K562 (cell line): ENCODE data around the gene SBDS.

Experiments
- CTCF ChIP-seq, 3 experiments: IDR thresholded peaks in 2 of 3; conservative IDR thresholded peaks in 1 of 3; 2 replicates each; pipeline ENCODE4 v1.5.1; 2011 to 2012; ENCODE audit warnings: low read length in 3 of 3, mild to moderate bottlenecking in 3 of 3, control low read depth in 2 of 3, improper control_type of control experiment in 1 of 3, inconsistent platforms in 1 of 3, low read depth in 1 of 3, mixed read lengths in 1 of 3, moderate library complexity in 1 of 3; ENCODE audit not compliant: insufficient read depth in 2 of 3
- FOXA1 ChIP-seq: fragments of 450-650 bp; IDR thresholded peaks from 2 replicates; pipeline ENCODE4 v1.6.1; 2016; ENCODE audit warnings: mild to moderate bottlenecking, borderline replicate concordance
- HNRNPL ChIP-seq: fragments of 200-400 bp; formaldehyde crosslinking; IDR thresholded peaks from 2 replicates; pipeline ENCODE4 v1.6.1; 2017; ENCODE audit warnings: low read depth, mild to moderate bottlenecking, low read length
- JUN ChIP-seq, 2 experiments: sonication (generic) in 1 of 2; formaldehyde crosslinking in 1 of 2; IDR thresholded peaks; 2 replicates each; pipeline versions ENCODE4 v1.6.1 to v1.8.0; 2012 to 2022; ENCODE audit warnings: borderline replicate concordance in 2 of 2, mild to moderate bottlenecking in 2 of 2, improper control_type of control experiment in 1 of 2, low read depth in 1 of 2, low read length in 1 of 2, missing genetic modification reagents in 1 of 2
- NFIC ChIP-seq: fragments of 450-650 bp; IDR thresholded peaks from 2 replicates; pipeline ENCODE4 v1.6.1; 2017; ENCODE audit warnings: mild to moderate bottlenecking, inconsistent platforms
- RCOR1 ChIP-seq, 2 experiments: IDR thresholded peaks; 2 replicates each; pipeline ENCODE4 v1.6.1; 2012; ENCODE audit warnings: low read depth in 2 of 2, low read length in 2 of 2, borderline replicate concordance in 1 of 2, improper control_type of control experiment in 1 of 2
- RFX5 ChIP-seq: IDR thresholded peaks from 2 replicates; pipeline ENCODE4 v1.6.1; 2011; ENCODE audit warnings: low read depth, mild to moderate bottlenecking, improper control_type of control experiment, low read length
- STAG1 ChIP-seq: sonication (generic); formaldehyde crosslinking; IDR thresholded peaks from 2 replicates; pipeline ENCODE4 v1.5.0; 2020; ENCODE audit warnings: missing genetic modification reagents, borderline replicate concordance
- ZKSCAN8 ChIP-seq: fragments of 200-800 bp; sonication (Bioruptor generic); IDR thresholded peaks from 2 replicates; pipeline ENCODE4 v1.6.1; 2016; ENCODE audit warnings: missing genetic modification characterization, missing compliant biosample characterization
- ZNF274 ChIP-seq: IDR thresholded peaks from 2 replicates; pipeline ENCODE4 v1.6.1; 2011; ENCODE audit warnings: low read depth, mild to moderate bottlenecking, low read length, moderate library complexity, borderline replicate concordance

GRCh38 chr7:66970310-66970709, 25.1 kb downstream of the SBDS start:
- TF ChIP-seq CTCF (IDR thresholded peaks at IDR 0.05 in 2 of 3, conservative IDR thresholded peaks at IDR 0.05 in 1 of 3; ENCODE audit: insufficient read depth in 2 of 3, low read depth in 1 of 3, low read length in 3 of 3) (no peak), FOXA1 (no peak), ZKSCAN8 (no peak), HNRNPL (no peak), NFIC (no peak), RCOR1 (IDR thresholded peaks at IDR 0.05; ENCODE audit: borderline replicate concordance in 1 of 2, low read depth in 2 of 2, low read length in 2 of 2) (no peak), ZNF274 (no peak), JUN (IDR thresholded peaks at IDR 0.05; ENCODE audit: borderline replicate concordance, low read depth, low read length) (no peak), JUN (CRISPR knock-in tag; IDR thresholded peaks at IDR 0.05; ENCODE audit: borderline replicate concordance) (no peak), STAG1 (CRISPR knock-in tag) (no peak), RFX5 (no peak)
